Effector CD4-positive, alpha-beta T cell (primary cell): ENCODE results near the gene CD33. TPM values are rescaled to one million over a fixed set of nuclear protein-coding genes. Genes with fewer than 3 reads are reported as not detected.
"Not testable (repeated sequence)": the region's sequence is repeated elsewhere in the genome, so short reads cannot be mapped to it uniquely, and the experiment has no call there.

Experiments used
- DNase-seq: peaks from one replicate; pipeline ENCODE4 v3.0.0-alpha.2; 2020
- total RNA-seq: gene quantifications from one replicate; lab custom pipeline; 2026; lab: John Stamatoyannopoulos, UW

The CD33 gene
- not detected for total RNA-seq

DNA sequence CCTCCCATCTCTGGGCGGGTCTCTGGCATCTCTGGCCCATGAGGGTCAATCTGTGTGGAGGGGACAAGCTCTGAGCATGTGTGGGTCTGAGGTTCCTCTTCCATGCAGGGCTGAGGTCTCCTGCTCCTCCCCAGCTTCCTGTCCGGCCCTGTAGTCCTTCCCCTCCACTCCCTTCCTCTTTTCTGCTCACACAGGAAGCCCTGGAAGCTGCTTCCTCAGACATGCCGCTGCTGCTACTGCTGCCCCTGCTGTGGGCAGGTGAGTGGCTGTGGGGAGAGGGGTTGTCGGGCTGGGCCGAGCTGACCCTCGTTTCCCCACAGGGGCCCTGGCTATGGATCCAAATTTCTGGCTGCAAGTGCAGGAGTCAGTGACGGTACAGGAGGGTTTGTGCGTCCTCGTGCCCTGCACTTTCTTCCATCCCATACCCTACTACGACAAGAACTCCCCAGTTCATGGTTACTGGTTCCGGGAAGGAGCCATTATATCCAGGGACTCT is at the start of gene CD33:
TSS of gene CD33 (plus strand) at position 183 of the 496 bp plus-strand sequence. CDS start at position 222, 39 bp downstream.
- not testable (repeated sequence) for DNase-seq

- no peak for DNase-seq
Observed at GRCh38 chr19:51179256-51179655, 45.6 kb upstream of the CD33 start.

DNA sequence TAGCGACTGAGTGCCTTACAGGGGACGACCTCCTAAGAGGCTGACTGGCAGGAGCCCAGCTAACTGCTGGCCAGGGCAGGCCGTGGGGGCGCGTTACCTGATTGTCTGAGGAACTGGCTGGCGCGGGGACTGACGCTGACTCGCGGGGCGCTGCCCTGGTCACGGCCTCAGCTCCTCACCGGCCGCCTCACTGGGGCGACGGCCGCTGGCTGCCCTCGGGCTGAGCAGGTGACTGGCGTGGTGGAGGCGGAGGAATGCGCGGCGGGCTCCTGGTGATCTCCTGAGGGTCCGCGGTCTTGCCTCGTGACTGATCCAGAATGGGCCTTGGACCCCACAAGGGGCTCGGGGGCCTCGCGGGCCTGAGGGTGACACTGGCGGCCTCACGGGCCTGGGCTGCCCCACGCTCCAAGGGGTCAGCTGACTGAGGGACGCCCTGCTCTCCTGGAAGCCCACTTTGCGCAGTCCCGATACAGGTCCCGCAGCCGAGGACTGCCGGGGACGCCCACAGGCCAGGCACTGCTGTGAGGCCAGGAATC is 43.4 kb upstream of the CD33 start:
- DNase-seq: no peak

GRCh38 chr19:51181913-51182419 is 42.9 kb upstream of the CD33 start:
- no peak for DNase-seq

DNA sequence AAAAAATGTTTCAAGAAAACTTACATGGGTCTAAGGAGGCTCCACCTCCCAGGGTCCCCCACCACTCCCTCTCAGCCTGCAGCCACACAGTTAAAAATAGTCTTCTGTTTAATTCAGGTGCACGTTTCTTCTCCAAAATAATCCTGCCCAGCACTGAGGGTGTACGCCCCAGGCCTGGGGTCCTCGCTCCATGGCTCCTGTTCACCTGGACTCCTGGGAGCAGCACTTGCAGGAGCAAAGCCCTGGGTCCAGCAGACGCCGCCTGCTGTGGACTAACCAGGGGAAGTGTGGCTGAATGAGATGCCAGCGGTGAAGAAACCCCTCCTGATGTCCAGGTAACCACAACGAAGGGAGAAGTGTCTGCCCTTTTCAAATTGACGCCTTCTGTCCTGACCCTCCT is 41.3 kb upstream of the CD33 start:
- DNase-seq: no peak

DNA sequence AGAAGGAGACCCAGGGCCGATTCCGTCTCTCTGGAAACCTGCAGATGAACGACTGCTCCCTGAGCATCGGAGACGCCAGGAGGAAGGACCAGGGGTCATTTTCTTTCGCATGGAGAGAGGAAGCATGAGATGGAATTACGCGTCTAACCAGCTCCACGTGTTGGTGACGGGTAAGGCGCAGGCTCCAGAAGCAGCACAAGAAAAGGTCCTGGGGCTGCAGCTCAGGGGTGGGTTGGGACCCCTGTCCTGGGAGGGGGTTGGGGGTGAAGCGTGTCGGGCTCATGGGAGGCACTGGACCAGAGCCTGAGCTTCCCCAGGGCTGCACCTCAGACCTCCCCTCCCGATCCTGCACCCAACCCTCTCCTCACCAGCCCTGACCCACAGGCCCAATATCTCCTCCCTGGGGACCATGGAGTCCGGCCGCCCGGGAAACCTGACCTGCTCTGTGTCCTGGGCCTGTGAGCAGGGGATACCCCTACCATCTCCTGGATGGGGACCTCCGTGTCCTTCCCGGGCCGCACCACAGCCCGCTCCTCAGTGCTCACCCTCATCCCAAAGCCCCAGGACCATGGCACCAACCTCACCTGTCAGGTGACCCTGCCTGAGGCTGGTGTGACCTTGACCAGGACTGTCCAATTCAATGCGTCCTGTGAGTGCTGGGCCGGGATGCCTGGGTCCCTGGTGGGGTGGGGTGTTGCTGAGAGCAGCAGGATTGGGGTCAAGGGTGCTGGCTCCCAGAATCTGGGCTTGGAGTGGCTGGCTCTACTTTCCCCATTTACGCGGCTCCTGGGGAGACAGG is 39.6 kb upstream of the CD33 start:
- DNase-seq: no peak

DNA sequence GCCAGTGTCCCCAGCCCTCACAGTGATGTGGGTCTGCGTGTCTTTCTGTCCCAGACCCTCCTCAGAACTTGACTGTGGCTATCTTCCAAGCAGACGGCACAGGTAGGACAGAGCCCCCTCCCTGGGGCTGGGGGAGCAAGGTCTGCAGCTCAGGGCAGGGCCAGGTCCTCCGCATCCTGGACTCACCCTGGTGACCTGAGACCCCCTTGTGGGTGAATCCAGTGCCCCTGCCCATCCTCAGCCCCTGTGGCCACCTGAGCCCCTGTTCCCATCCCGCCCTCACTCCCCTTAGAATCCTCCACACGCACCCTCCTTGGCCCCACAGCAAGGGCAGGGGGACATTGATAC is 39.0 kb upstream of the CD33 start:
- DNase-seq: no peak

GRCh38 chr19:51186323-51186722 is 38.6 kb upstream of the CD33 start:
- no peak for DNase-seq

GRCh38 chr19:51187395-51188226 is 37.3 kb upstream of the CD33 start:
- DNase-seq: no peak

DNA sequence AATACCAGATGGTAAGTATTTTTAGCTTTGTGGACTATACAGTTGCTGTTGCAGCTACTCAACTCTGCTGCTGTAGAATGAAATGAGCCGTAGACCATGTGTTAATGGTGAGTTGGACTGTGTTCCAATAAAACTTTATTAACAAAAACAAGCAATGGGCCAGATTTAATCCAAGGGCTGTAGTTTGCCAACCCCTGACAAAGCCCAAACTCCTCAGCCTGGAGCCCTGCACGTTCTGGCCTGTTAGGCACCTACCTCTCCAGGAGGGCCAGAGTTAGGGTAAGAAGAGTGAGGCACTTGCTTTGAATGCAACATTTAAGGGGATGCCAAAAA is 36.7 kb upstream of the CD33 start:
- no peak for DNase-seq

- DNase-seq: no peak
Observed at GRCh38 chr19:51192689-51193088, 32.2 kb upstream of the CD33 start.

GRCh38 chr19:51194527-51195315 is 30.2 kb upstream of the CD33 start:
- DNase-seq: no peak

GRCh38 chr19:51195316-51195586 is 29.6 kb upstream of the CD33 start:
- no peak for DNase-seq

GRCh38 chr19:51195616-51196015 is 29.3 kb upstream of the CD33 start:
- no peak for DNase-seq

DNA sequence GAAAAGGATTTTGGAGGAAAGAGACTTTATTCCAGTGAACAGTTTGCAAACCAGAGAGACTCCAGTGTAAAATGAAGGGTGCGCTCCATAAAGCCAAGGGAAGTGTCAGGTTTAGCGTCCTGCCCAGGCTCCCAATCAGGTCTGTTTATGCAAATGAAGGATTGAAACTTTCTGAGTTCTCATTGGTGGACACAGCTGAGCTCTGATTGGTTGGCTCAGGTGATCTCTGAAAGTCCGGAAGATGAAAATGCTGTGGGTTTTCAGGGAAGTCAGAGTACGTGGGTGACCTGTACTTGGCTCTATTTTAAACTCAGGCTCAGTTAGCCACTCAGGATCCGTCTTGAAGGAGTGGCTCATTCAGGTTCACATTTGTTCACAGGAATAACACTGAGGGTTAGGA is 28.7 kb upstream of the CD33 start:
- DNase-seq: no peak

GRCh38 chr19:51198641-51199040 is 26.2 kb upstream of the CD33 start:
- DNase-seq: no peak

- no peak for DNase-seq
Observed at GRCh38 chr19:51200071-51200666, 24.7 kb upstream of the CD33 start.

GRCh38 chr19:51201712-51202111 is 23.2 kb upstream of the CD33 start:
- no peak for DNase-seq

DNA sequence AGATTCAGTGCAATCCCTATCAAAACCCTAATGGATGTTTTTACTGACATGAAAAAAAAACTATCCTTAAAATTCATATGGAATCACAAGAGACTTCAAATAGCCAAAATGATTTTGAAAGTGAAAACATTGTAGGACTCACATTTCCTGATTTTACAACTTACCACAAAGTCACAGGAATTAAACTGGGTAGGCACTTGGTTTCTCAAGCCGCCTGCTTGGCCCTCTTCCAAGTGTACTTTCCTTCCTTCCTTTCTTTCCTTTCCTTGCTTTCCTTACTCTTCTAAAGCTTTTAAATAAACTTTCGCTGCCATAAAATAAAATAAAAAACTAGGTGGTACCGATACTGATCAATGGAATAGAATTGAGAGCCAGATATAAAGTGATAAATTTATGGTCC is 21.0 kb upstream of the CD33 start:
- DNase-seq: no peak

- no peak for DNase-seq
Observed at GRCh38 chr19:51204321-51204720, 20.6 kb upstream of the CD33 start.

GRCh38 chr19:51207747-51208146 is 17.1 kb upstream of the CD33 start:
- no peak for DNase-seq

GRCh38 chr19:51210191-51210784 is 14.6 kb upstream of the CD33 start:
- no peak for DNase-seq
